ENCODE data around the gene TAF4.
A peak's percentile ranks its signal among the peaks of the same experiment; 100 is the strongest.

The TAF4 gene

GRCh38 chr20:62040933-62041332, 24.7 kb downstream of the TAF4 start:
- DNase-seq = no peak

GRCh38 chr20:62040381-62040922, 25.2 kb downstream of the TAF4 start:
- no peak for DNase-seq

- no peak for DNase-seq
These were observed 25.9 kb downstream of the TAF4 start for GRCh38 chr20:62039738-62040137.

- DNase-seq = no peak
These were observed 32.9 kb downstream of the TAF4 start for GRCh38 chr20:62032609-62033368.

- DNase-seq = no peak
These were observed 34.1 kb downstream of the TAF4 start for GRCh38 chr20:62031462-62032092.

GRCh38 chr20:62030834-62031434, 34.7 kb downstream of the TAF4 start:
- peak; percentile 36 for DNase-seq

- no peak for DNase-seq
These were observed 35.3 kb downstream of the TAF4 start for GRCh38 chr20:62030357-62030756.

GRCh38 chr20:62029949-62030348, 35.7 kb downstream of the TAF4 start:
- DNase-seq = no peak

GRCh38 chr20:62029296-62029695, 36.4 kb downstream of the TAF4 start:
- no peak for DNase-seq

GRCh38 chr20:62028384-62028783, 37.3 kb downstream of the TAF4 start:
- DNase-seq = no peak

GRCh38 chr20:62027698-62028321, 37.9 kb downstream of the TAF4 start:
- DNase-seq = no peak

GRCh38 chr20:62027116-62027515, 38.6 kb downstream of the TAF4 start:
- no peak for DNase-seq

GRCh38 chr20:62026564-62026856, 39.2 kb downstream of the TAF4 start:
- no peak for DNase-seq

- peak; percentile 18 for DNase-seq
These were observed 39.7 kb downstream of the TAF4 start for GRCh38 chr20:62025832-62026563.

- DNase-seq = no peak
These were observed 40.3 kb downstream of the TAF4 start for GRCh38 chr20:62025394-62025793.

- no peak for DNase-seq
These were observed 41.7 kb downstream of the TAF4 start for GRCh38 chr20:62023935-62024334.

- no peak for DNase-seq
These were observed 43.0 kb downstream of the TAF4 start for GRCh38 chr20:62022575-62023139.

- no peak for DNase-seq
These were observed 43.8 kb downstream of the TAF4 start for GRCh38 chr20:62021793-62022385.

GRCh38 chr20:62020935-62021701, 44.6 kb downstream of the TAF4 start:
- DNase-seq = no peak

- no peak for DNase-seq
These were observed 45.7 kb downstream of the TAF4 start for GRCh38 chr20:62019881-62020492.

Measured in CD4-positive, alpha-beta T cell treated with Interferon gamma for 1 hour (primary cell).